GM19099 (cell line): ENCODE measurements around the gene MACF1.

Experiments used
- POLR2A ChIP-seq: IDR thresholded peaks from 3 replicates; pipeline ENCODE4 v1.6.1; 2011; ENCODE audit warnings: low read depth; ENCODE audit not compliant: insufficient read length; ENCODE audit errors: extremely low read depth

Gene MACF1

GRCh38 chr1:39525366-39526165 lies 321.1 kb downstream of the MACF1 start:
- no peak for TF ChIP-seq POLR2A

GRCh38 chr1:39526466-39527189 lies 322.1 kb downstream of the MACF1 start:
- TF ChIP-seq POLR2A, result no peak

- TF ChIP-seq POLR2A, result no peak
Measured at GRCh38 chr1:39528082-39528481, 323.6 kb downstream of the MACF1 start.

GRCh38 chr1:39529901-39530535 lies 325.5 kb downstream of the MACF1 start:
- no peak for TF ChIP-seq POLR2A

- no peak for TF ChIP-seq POLR2A
Measured at GRCh38 chr1:39531526-39531925, 327.0 kb downstream of the MACF1 start.

- no peak for TF ChIP-seq POLR2A
Measured at GRCh38 chr1:39533442-39533841, 328.9 kb downstream of the MACF1 start.
